ENCODE results near the gene SLC38A9.
A peak's percentile ranks its signal among the peaks of the same experiment; 100 is the strongest.

Gene SLC38A9

GRCh38 chr5:55714749-55715148, 2.6 kb upstream of the SLC38A9 start:
- TF ChIP-seq CTCF (IDR thresholded peaks at IDR 0.05): no peak

- peak; percentile 47; the same call in 1 of the 2 replicates for TF ChIP-seq CTCF (IDR thresholded peaks at IDR 0.05)
These were observed 2.2 kb upstream of the SLC38A9 start for GRCh38 chr5:55714339-55714738.

- TF ChIP-seq CTCF (IDR thresholded peaks at IDR 0.05): no peak
These were observed 1.7 kb upstream of the SLC38A9 start for GRCh38 chr5:55713871-55714270.

- no peak for TF ChIP-seq CTCF (IDR thresholded peaks at IDR 0.05)
These were observed 559 bp downstream of the SLC38A9 start for GRCh38 chr5:55711507-55712022.

- no peak for TF ChIP-seq CTCF (IDR thresholded peaks at IDR 0.05)
These were observed 3.4 kb downstream of the SLC38A9 start for GRCh38 chr5:55708732-55709131.

- TF ChIP-seq CTCF (IDR thresholded peaks at IDR 0.05): no peak
These were observed 5.9 kb downstream of the SLC38A9 start for GRCh38 chr5:55706230-55706629.

GRCh38 chr5:55702598-55703345, 9.4 kb downstream of the SLC38A9 start:
- no peak for TF ChIP-seq CTCF (IDR thresholded peaks at IDR 0.05)

Data from LNCAP (cell line).